GM23338 (cell line): ENCODE data around the gene PRUNE1. TPM values are rescaled to one million over a fixed set of nuclear protein-coding genes. Genes with fewer than 3 reads are reported as not detected.

Source experiments
- ATAC-seq: fragments of 200-7000 bp; cut with Tn5 transposase; 3 replicates; pipeline ENCODE4 v1.9.1; 2020
- DNase-seq: peaks from one replicate; pipeline ENCODE4 v3.0.0-alpha.2; 2015; ENCODE audit warnings: low spot score
- H2AFZ ChIP-seq: fragments of 200-600 bp; sonication (generic); 2 replicates; pipeline ENCODE4 v1.8.0; 2016; ENCODE audit warnings: antibody characterized with exemption, mild to moderate bottlenecking, moderate library complexity
- H3F3A ChIP-seq: fragments of 200-600 bp; sonication (generic); replicated peaks from 2 replicates; pipeline ENCODE4 v1.8.0; 2017; ENCODE audit warnings: antibody characterized with exemption, mixed run types, low read depth
- H3K27ac ChIP-seq: fragments of 200-600 bp; sonication (generic); 2 replicates; pipeline ENCODE4 v1.6.1; 2016; ENCODE audit warnings: low read depth
- H3K27me3 ChIP-seq: fragments of 200-600 bp; sonication (generic); 2 replicates; pipeline ENCODE4 v1.8.0; 2016; ENCODE audit warnings: mild to moderate bottlenecking, mixed run types, moderate library complexity; ENCODE audit not compliant: insufficient read depth
- H3K36me3 ChIP-seq: fragments of 200-600 bp; sonication (generic); 2 replicates; pipeline ENCODE4 v1.8.0; 2016; ENCODE audit warnings: mild to moderate bottlenecking; ENCODE audit not compliant: insufficient read depth
- H3K4me1 ChIP-seq: fragments of 200-600 bp; sonication (generic); 2 replicates; pipeline ENCODE4 v1.8.0; 2016; ENCODE audit warnings: mild to moderate bottlenecking, moderate library complexity; ENCODE audit not compliant: insufficient read depth
- H3K4me2 ChIP-seq: fragments of 200-600 bp; sonication (generic); 2 replicates; pipeline ENCODE4 v1.7.1; 2017; ENCODE audit warnings: mixed run types
- H3K4me3 ChIP-seq: fragments of 200-600 bp; sonication (generic); 2 replicates; pipeline ENCODE4 v1.6.1; 2016; ENCODE audit warnings: mixed run types
- H3K79me2 ChIP-seq: fragments of 200-600 bp; sonication (generic); replicated peaks from 2 replicates; pipeline ENCODE4 v1.8.0; 2017; ENCODE audit warnings: mild to moderate bottlenecking; ENCODE audit not compliant: insufficient read depth
- H3K9me2 ChIP-seq: fragments of 200-600 bp; sonication (generic); 2 replicates; pipeline ENCODE4 v1.8.0; 2017; ENCODE audit not compliant: insufficient read depth
- H4K20me1 ChIP-seq: fragments of 200-600 bp; sonication (generic); replicated peaks from 2 replicates; pipeline ENCODE4 v1.8.0; 2017; ENCODE audit warnings: mild to moderate bottlenecking; ENCODE audit not compliant: insufficient read depth
- H3K27ac Mint-ChIP-seq: 2 replicates; pipeline ENCODE4 v1.8.0; 2020; ENCODE audit warnings: inconsistent platforms, mild to moderate bottlenecking, moderate library complexity, mixed read lengths
- H3K27me3 Mint-ChIP-seq: 3 replicates; pipeline ENCODE4 v1.8.0; 2022; ENCODE audit warnings: low read depth, mild to moderate bottlenecking, moderate library complexity, mixed read lengths, inconsistent platforms; ENCODE audit not compliant: insufficient read depth, poor library complexity
- H3K36me3 Mint-ChIP-seq: 3 replicates; pipeline ENCODE4 v1.8.0; 2021; ENCODE audit warnings: low read depth, mild to moderate bottlenecking, inconsistent platforms, moderate library complexity, mixed read lengths
- H3K4me1 Mint-ChIP-seq: 3 replicates; pipeline ENCODE4 v1.8.0; 2020; ENCODE audit warnings: mild to moderate bottlenecking, inconsistent platforms, mixed read lengths
- H3K4me3 Mint-ChIP-seq: 3 replicates; pipeline ENCODE4 v1.8.0; 2021; ENCODE audit warnings: moderate library complexity, mild to moderate bottlenecking, inconsistent platforms, mixed read lengths
- H3K9me3 Mint-ChIP-seq: 3 replicates; pipeline ENCODE4 v1.8.0; 2020; ENCODE audit warnings: moderate library complexity, mild to moderate bottlenecking, inconsistent platforms, mixed read lengths
- CREB1 ChIP-seq: fragments of 250-450 bp; sonication (Bioruptor Pico); IDR thresholded peaks from 2 replicates; pipeline ENCODE4 v1.5.0; 2020; ENCODE audit warnings: low read depth, mild to moderate bottlenecking, moderate library complexity
- EZH2 ChIP-seq: fragments of 200-600 bp; sonication (generic); IDR thresholded peaks from one replicate; pipeline ENCODE4 v1.8.0; 2017; ENCODE audit warnings: antibody characterized with exemption, mild to moderate bottlenecking, low read depth; ENCODE audit not compliant: unreplicated experiment
- EZH2phosphoT487 ChIP-seq: fragments of 200-600 bp; sonication (generic); IDR thresholded peaks from one replicate; pipeline ENCODE4 v1.8.1; 2018; ENCODE audit warnings: antibody characterized with exemption; ENCODE audit not compliant: unreplicated experiment
- JUNB ChIP-seq: IDR thresholded peaks from one replicate; pipeline ENCODE4 v1.6.1; 2016; ENCODE audit warnings: antibody characterized with exemption; ENCODE audit not compliant: unreplicated experiment
- NANOG ChIP-seq: IDR thresholded peaks from 2 replicates; pipeline ENCODE4 v1.6.1; 2016; ENCODE audit warnings: antibody characterized with exemption, borderline replicate concordance
- POLR2AphosphoS5 ChIP-seq: IDR thresholded peaks from 2 replicates; pipeline ENCODE4 v1.6.1; 2016; ENCODE audit warnings: antibody characterized with exemption, low read depth
- STAT1 ChIP-seq: IDR thresholded peaks from one replicate; pipeline ENCODE4 v1.6.1; 2016; ENCODE audit warnings: antibody characterized with exemption; ENCODE audit not compliant: unreplicated experiment
- ZNF114 ChIP-seq: fragments of 250-450 bp; sonication (Bioruptor Pico); IDR thresholded peaks from 2 replicates; pipeline ENCODE4 v1.5.0; 2020; ENCODE audit warnings: mild to moderate bottlenecking, moderate library complexity
- ZNF331 ChIP-seq: fragments of 250-450 bp; sonication (Bioruptor Pico); IDR thresholded peaks from 2 replicates; pipeline ENCODE4 v1.5.0; 2020; ENCODE audit warnings: low read depth, mild to moderate bottlenecking, moderate library complexity
- polyA plus RNA-seq: library from polyadenylated mRNA; unstranded; fragments of >200 nt; fragmentation: Nextera tagmentation; extraction: Ambion mirVana; gene quantifications from 2 replicates; pipeline ENCODE4 v1.2.1, GENCODE V29; 2016
- total RNA-seq: library from RNA; depleted of rRNA; stranded (reverse); fragments of >200 nt; shearing (Covaris generic); gene quantifications from 2 replicates; pipeline ENCODE4 v1.2.3, GENCODE V29; 2014
- TF ChIP-seq, protein P1 (sequence below): fragments of 250-450 bp; sonication (Bioruptor Pico); IDR thresholded peaks from 2 replicates; pipeline ENCODE4 v1.5.0; 2020; ENCODE audit warnings: mild to moderate bottlenecking, moderate library complexity
- TF ChIP-seq, protein P2 (sequence below): IDR thresholded peaks from one replicate; pipeline ENCODE4 v1.6.1; 2018; ENCODE audit warnings: antibody characterized with exemption; ENCODE audit not compliant: unreplicated experiment
- TF ChIP-seq, protein P3 (sequence below), 2 experiments: fragments of 200-600 bp in 1 of 2; sonication (generic) in 1 of 2; conservative IDR thresholded peaks; 2 replicates each; pipeline versions ENCODE4 v1.5.1 to v1.6.1; 2016 to 2017; ENCODE audit warnings: antibody characterized with exemption in 2 of 2, low read depth in 2 of 2, mild to moderate bottlenecking in 2 of 2, moderate library complexity in 1 of 2
- TF ChIP-seq, protein P4 (sequence below): IDR thresholded peaks from 2 replicates; pipeline ENCODE4 v1.6.1; 2016; ENCODE audit warnings: antibody characterized with exemption

PRUNE1 gene
- total and polyA plus RNA-seq, 2 experiments from 2014 or later, result 14.7 to 33.2 TPM

DNA sequence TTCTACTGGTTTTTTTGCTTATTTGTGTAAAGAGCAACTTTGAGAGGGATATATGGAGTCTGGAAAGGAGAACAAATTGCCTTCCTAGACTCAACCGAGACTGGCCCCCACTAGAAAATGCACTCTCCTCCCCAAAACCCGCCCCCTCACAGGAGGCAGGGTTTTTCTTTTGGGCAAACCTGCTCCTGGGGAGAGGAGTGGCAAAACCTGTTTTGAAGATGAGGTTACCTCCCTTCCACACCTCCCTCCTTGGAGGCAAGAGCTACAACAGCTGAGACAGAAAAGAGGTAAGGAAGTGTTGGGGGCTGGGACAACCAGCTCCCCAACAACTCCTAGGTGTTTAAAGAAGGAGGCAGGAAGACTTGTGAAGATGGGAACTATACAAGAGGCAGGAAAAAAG lies 28.1 kb downstream of the PRUNE1 start, which contains the start of gene BNIPL:
Gene BNIPL, plus strand, starts transcription at position 231 of the 400 bp plus-strand sequence. Its CDS starts 140 bp downstream, at position 371.
- ATAC-seq, result peak; percentile 88

More for the DNA sequence above, 28.1 kb downstream of the PRUNE1 start, which contains the start of gene BNIPL:
- Histone ChIP-seq H3K27ac (0 out of 2 replicates have a peak within 1 kb of the TSS, but pooled peaks have one; percentile 62), H2AFZ (no peak within 1 kb of the TSS), H3K9me2 (no peaks in the 10 kb centered on the region), H3K79me2 (no peaks in the 10 kb centered on the region), H4K20me1 (no peaks in the 10 kb centered on the region; the same call in 1 of the 2 replicates), H3K4me3 (no peak within 1 kb of the TSS), H3F3A (no peaks in the 10 kb centered on the region), H3K4me1 (peaks cover 19% of the 10 kb centered on the region), H3K36me3 (0 out of 2 replicates have a peak, but pooled peaks cover 3% of the 10 kb centered on the region), H3K27me3 (no peaks in the 10 kb centered on the region), H3K4me2 (peak within 1 kb of the TSS; percentile 31; the same call in 1 of the 2 replicates)
- DNase-seq, result no peak
- H3K4me3 Mint-ChIP-seq, result peak within 1 kb of the TSS; percentile 47; the same call in 2 of the 3 replicates
- H3K9me3 Mint-ChIP-seq, result no peaks in the 10 kb centered on the region
- TF ChIP-seq EZH2 (no peak), STAT1 (no peak), POLR2AphosphoS5 (no peak), ZNF114 (CRISPR knock-in tag) (no peak), ZNF331 (CRISPR knock-in tag) (no peak), CREB1 (CRISPR knock-in tag) (no peak), NANOG (no peak), EZH2phosphoT487 (no peak), JUNB (no peak)
- TF ChIP-seq, protein P1, sequence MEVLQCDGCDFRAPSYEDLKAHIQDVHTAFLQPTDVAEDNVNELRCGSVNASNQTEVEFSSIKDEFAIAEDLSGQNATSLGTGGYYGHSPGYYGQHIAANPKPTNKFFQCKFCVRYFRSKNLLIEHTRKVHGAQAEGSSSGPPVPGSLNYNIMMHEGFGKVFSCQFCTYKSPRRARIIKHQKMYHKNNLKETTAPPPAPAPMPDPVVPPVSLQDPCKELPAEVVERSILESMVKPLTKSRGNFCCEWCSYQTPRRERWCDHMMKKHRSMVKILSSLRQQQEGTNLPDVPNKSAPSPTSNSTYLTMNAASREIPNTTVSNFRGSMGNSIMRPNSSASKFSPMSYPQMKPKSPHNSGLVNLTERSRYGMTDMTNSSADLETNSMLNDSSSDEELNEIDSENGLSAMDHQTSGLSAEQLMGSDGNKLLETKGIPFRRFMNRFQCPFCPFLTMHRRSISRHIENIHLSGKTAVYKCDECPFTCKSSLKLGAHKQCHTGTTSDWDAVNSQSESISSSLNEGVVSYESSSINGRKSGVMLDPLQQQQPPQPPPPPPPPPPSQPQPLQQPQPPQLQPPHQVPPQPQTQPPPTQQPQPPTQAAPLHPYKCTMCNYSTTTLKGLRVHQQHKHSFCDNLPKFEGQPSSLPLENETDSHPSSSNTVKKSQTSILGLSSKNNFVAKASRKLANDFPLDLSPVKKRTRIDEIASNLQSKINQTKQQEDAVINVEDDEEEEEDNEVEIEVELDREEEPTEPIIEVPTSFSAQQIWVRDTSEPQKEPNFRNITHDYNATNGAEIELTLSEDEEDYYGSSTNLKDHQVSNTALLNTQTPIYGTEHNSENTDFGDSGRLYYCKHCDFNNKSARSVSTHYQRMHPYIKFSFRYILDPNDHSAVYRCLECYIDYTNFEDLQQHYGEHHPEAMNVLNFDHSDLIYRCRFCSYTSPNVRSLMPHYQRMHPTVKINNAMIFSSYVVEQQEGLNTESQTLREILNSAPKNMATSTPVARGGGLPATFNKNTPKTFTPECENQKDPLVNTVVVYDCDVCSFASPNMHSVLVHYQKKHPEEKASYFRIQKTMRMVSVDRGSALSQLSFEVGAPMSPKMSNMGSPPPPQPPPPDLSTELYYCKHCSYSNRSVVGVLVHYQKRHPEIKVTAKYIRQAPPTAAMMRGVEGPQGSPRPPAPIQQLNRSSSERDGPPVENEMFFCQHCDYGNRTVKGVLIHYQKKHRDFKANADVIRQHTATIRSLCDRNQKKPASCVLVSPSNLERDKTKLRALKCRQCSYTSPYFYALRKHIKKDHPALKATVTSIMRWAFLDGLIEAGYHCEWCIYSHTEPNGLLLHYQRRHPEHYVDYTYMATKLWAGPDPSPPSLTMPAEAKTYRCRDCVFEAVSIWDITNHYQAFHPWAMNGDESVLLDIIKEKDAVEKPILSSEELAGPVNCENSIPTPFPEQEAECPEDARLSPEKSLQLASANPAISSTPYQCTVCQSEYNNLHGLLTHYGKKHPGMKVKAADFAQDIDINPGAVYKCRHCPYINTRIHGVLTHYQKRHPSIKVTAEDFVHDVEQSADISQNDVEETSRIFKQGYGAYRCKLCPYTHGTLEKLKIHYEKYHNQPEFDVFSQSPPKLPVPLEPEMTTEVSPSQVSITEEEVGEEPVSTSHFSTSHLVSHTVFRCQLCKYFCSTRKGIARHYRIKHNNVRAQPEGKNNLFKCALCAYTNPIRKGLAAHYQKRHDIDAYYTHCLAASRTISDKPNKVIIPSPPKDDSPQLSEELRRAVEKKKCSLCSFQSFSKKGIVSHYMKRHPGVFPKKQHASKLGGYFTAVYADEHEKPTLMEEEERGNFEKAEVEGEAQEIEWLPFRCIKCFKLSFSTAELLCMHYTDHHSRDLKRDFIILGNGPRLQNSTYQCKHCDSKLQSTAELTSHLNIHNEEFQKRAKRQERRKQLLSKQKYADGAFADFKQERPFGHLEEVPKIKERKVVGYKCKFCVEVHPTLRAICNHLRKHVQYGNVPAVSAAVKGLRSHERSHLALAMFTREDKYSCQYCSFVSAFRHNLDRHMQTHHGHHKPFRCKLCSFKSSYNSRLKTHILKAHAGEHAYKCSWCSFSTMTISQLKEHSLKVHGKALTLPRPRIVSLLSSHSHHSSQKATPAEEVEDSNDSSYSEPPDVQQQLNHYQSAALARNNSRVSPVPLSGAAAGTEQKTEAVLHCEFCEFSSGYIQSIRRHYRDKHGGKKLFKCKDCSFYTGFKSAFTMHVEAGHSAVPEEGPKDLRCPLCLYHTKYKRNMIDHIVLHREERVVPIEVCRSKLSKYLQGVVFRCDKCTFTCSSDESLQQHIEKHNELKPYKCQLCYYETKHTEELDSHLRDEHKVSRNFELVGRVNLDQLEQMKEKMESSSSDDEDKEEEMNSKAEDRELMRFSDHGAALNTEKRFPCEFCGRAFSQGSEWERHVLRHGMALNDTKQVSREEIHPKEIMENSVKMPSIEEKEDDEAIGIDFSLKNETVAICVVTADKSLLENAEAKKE (CRISPR knock-in tag), result no peak
- TF ChIP-seq, protein P2, sequence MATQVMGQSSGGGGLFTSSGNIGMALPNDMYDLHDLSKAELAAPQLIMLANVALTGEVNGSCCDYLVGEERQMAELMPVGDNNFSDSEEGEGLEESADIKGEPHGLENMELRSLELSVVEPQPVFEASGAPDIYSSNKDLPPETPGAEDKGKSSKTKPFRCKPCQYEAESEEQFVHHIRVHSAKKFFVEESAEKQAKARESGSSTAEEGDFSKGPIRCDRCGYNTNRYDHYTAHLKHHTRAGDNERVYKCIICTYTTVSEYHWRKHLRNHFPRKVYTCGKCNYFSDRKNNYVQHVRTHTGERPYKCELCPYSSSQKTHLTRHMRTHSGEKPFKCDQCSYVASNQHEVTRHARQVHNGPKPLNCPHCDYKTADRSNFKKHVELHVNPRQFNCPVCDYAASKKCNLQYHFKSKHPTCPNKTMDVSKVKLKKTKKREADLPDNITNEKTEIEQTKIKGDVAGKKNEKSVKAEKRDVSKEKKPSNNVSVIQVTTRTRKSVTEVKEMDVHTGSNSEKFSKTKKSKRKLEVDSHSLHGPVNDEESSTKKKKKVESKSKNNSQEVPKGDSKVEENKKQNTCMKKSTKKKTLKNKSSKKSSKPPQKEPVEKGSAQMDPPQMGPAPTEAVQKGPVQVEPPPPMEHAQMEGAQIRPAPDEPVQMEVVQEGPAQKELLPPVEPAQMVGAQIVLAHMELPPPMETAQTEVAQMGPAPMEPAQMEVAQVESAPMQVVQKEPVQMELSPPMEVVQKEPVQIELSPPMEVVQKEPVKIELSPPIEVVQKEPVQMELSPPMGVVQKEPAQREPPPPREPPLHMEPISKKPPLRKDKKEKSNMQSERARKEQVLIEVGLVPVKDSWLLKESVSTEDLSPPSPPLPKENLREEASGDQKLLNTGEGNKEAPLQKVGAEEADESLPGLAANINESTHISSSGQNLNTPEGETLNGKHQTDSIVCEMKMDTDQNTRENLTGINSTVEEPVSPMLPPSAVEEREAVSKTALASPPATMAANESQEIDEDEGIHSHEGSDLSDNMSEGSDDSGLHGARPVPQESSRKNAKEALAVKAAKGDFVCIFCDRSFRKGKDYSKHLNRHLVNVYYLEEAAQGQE, result no peak
- TF ChIP-seq, protein P3, sequence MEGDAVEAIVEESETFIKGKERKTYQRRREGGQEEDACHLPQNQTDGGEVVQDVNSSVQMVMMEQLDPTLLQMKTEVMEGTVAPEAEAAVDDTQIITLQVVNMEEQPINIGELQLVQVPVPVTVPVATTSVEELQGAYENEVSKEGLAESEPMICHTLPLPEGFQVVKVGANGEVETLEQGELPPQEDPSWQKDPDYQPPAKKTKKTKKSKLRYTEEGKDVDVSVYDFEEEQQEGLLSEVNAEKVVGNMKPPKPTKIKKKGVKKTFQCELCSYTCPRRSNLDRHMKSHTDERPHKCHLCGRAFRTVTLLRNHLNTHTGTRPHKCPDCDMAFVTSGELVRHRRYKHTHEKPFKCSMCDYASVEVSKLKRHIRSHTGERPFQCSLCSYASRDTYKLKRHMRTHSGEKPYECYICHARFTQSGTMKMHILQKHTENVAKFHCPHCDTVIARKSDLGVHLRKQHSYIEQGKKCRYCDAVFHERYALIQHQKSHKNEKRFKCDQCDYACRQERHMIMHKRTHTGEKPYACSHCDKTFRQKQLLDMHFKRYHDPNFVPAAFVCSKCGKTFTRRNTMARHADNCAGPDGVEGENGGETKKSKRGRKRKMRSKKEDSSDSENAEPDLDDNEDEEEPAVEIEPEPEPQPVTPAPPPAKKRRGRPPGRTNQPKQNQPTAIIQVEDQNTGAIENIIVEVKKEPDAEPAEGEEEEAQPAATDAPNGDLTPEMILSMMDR (conservative IDR thresholded peaks at IDR 0.05; ENCODE audit: low read depth in 2 of 2), result no peak
- TF ChIP-seq, protein P4, sequence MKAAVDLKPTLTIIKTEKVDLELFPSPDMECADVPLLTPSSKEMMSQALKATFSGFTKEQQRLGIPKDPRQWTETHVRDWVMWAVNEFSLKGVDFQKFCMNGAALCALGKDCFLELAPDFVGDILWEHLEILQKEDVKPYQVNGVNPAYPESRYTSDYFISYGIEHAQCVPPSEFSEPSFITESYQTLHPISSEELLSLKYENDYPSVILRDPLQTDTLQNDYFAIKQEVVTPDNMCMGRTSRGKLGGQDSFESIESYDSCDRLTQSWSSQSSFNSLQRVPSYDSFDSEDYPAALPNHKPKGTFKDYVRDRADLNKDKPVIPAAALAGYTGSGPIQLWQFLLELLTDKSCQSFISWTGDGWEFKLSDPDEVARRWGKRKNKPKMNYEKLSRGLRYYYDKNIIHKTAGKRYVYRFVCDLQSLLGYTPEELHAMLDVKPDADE, result no peak
- H3K4me1 Mint-ChIP-seq, result peaks cover 23% of the 10 kb centered on the region
- peak within 1 kb of the TSS; percentile 80 for H3K27ac Mint-ChIP-seq
- H3K27me3 Mint-ChIP-seq, result peaks cover 6% of the 10 kb centered on the region
- H3K36me3 Mint-ChIP-seq, result peaks cover 17% of the 10 kb centered on the region
